T47D (cell line): ENCODE data around the gene HEATR5A.
"Not testable (repeated sequence)": the region's sequence is repeated elsewhere in the genome, so short reads cannot be mapped to it uniquely, and the experiment has no call there.

Experiments
- DNase-seq, 2 experiments: peaks; one replicate each; pipeline versions ENCODE4 v3.0.0 to v3.0.0-alpha.2; 2011 to 2012; ENCODE audit warnings: low read depth in 1 of 2, low spot score in 1 of 2
- JUND ChIP-seq: IDR thresholded peaks from 2 replicates; pipeline ENCODE4 v1.6.1; 2012; ENCODE audit warnings: low read depth
- in situ Hi-C: cut with HindIII; loops from 2 replicates; pipeline ENCODE4 v1.10.0; 2016; ENCODE audit warnings: low sequenced_read_pairs, low pct_unique_long_range_greater_than_20kb

Gene HEATR5A

GRCh38 chr14:31363331-31364073 lies 56.8 kb downstream of the HEATR5A start:
- no peak for TF ChIP-seq JUND
- in situ Hi-C loops = no loop called here
- no peak for DNase-seq

GRCh38 chr14:31362746-31363145 lies 57.6 kb downstream of the HEATR5A start:
- no peak for TF ChIP-seq JUND
- DNase-seq = no peak
- in situ Hi-C loops = no loop called here

GRCh38 chr14:31361761-31362160 lies 58.6 kb downstream of the HEATR5A start:
- DNase-seq, in situ Hi-C loops: not testable (repeated sequence)

GRCh38 chr14:31360919-31361662 lies 59.3 kb downstream of the HEATR5A start:
- in situ Hi-C loops = no loop called here
- DNase-seq = no peak
- no peak for TF ChIP-seq JUND

- in situ Hi-C loops = no loop called here
- no peak for DNase-seq
- no peak for TF ChIP-seq JUND
Measured at GRCh38 chr14:31357279-31357678, 63.1 kb downstream of the HEATR5A start.

DNA sequence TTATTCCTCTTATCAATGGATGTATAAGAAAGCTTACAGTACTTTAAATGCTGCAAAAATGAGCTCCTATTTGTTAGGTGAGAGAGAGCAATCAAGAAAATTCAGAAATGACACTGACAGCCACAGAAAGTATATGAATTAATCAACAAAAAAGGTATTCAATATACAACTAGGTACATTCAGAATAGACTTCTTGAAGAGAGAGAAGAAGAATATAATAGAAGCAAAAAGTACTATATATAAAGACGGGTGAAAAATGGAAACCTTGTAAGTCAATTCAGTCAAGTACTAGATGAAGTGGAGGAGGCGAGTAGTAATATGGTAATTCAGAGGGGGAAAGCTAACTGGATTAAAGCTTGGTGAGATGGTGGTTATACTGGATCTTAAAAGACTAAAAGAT lies 74.3 kb downstream of the HEATR5A start:
- no peak for TF ChIP-seq JUND
- DNase-seq = no peak
- in situ Hi-C loops = no loop called here

- no peak for DNase-seq
- TF ChIP-seq JUND = no peak
- in situ Hi-C loops = no loop called here
Measured at GRCh38 chr14:31341280-31341679, 79.1 kb downstream of the HEATR5A start.

DNA sequence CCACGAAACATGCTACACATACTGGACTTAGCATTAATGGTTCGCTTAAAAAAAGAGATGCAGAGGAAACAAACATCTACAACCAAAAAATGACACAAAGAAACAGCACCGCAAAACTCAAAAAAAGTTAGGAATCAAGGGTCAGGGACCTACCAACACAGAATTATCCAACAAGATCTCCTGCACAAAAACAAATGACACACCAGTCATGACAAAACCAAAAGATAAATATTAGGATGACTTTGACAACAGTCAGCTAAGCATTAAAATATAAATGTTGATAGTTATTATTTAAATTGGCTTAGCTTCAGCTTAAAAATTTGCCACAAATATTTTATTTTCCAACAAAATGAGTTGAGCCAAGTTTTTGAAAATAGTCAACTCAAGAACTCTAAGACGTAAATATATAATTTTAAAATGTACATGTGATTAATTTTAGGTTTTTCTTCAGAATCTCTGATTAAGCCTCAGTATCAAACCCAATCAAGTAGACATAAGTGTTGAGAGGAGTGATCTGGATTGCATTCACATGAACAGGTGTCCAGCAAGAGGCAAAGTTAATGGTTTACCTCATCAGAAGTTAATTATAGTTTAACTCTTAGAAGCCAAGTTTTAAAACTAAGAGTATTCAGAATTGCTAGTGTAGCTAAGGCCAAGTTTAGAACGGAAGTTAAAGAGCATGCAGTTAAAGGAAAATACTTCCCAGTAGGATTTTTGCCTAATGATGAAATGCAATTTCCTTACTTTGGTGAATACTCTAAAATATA lies 79.9 kb downstream of the HEATR5A start:
- no peak for DNase-seq
- no peak for TF ChIP-seq JUND
- in situ Hi-C loops = no loop called here

DNA sequence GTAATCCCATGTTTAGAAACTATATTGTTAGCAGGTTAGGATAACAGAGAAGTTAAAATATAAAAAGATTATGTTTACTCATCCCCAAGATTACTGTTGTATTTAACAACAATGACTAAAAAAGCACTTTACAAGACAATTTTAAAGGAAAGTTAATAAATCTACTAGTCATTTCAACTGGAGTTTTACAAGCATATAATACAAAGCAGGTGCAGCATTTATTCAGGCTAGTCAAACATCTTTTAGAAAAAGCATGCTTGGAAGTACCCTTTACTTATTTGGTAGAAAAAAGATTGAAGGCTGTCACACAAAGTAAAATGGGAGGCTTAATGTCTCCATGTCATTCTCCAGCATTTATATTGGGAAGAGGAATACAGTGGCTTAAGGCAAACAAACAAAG lies 80.6 kb downstream of the HEATR5A start:
- in situ Hi-C loops = no loop called here
- TF ChIP-seq JUND = no peak
- DNase-seq = no peak

- in situ Hi-C loops = no loop called here
- TF ChIP-seq JUND = no peak
- no peak for DNase-seq
Measured at GRCh38 chr14:31337331-31337730, 83.0 kb downstream of the HEATR5A start.

DNA sequence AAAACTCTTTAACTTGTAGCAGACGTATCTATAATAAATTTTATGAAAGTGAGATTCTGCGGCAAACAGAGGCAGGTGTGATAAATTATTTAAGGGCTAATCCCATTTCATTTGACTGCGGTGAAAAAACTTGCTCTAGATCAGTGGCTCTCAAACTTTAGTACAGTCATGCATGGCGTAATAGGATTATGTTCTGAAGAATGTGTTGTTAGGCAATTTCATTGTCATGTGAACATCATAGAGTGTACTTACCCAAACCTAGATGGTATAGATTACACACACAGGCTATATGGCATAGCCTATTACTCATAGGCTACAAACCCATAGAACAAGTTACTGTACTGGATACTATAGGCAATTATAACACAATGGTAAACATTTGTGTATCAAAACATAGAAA lies 83.7 kb downstream of the HEATR5A start:
- peak in 1 of 2 experiments; percentile 90 for DNase-seq
- in situ Hi-C loops = no loop called here
- peak; percentile 64 for TF ChIP-seq JUND

DNA sequence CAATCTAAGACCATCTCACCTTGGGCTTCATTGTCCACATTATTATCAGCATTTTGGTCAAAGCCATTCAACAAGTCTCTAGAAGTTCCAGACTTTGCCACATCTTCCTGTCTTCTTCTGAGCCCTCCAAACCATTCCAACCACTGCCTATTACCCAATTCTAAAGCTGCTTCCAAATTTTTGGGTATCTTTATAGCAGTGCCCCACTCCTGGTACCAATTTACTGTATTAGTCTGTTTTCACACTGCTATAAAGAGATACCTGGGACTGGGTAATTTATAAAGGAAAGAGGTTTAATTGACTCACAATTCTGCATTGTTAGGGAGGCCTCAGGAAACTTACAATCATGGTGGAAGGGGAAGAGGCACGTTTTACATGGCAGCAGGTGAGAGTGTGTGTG lies 89.0 kb downstream of the HEATR5A start:
- in situ Hi-C loops, DNase-seq: not testable (repeated sequence)

DNA sequence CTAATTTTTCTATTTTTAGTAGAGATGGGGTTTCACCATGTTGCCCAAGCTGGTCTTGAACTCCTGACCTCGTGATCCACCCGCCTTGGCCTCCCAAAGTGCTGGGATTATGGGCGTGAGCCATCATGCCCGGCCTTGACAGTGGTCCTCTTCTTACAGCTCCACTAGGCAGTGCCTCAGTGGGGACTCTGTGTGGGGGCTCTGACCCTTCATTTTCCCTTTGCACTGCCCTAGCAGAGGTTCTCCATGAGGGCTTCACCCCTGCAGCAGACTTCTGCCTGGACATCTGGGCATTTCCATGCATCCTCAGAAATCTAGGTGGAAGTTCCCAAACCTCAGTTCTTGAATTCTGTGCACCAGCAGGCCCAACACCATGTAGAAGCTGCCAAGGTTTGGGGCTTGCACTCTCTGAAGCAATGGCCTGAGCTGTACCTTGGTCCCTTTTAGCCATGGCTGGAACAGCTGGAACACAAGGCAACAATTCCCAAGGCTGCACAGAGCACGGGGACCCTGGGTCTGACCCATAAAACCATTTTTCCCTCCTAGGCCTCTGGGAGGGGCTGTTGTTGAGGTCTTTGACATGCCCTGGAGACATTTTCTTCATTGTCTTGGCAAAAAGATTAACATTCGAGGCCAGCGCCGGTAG lies 90.4 kb downstream of the HEATR5A start:
- in situ Hi-C loops = not testable (repeated sequence)
- peak in 1 of 2 experiments; percentile 15 for DNase-seq
